Measurements from ENCODE around the gene UBE2K.
"Not testable (repeated sequence)": the region's sequence is repeated elsewhere in the genome, so short reads cannot be mapped to it uniquely, and the experiment has no call there.

- TF ChIP-seq POLR2A (IDR thresholded peaks at IDR 0.05; ENCODE audit: low read depth); CTCF (IDR thresholded peaks at IDR 0.05); POLR2AphosphoS5 (IDR thresholded peaks at IDR 0.05); EP300 (IDR thresholded peaks at IDR 0.05): not testable (repeated sequence)
These were observed 16.9 kb upstream of the UBE2K start for GRCh38 chr4:39681003-39681402.

All from esophagus muscularis mucosa (tissue), 4 donors.